ENCODE measurements around the gene FAAP20. TPM values are rescaled to one million over a fixed set of nuclear protein-coding genes. Genes with fewer than 3 reads are reported as not detected.

The FAAP20 gene
- total RNA-seq, 1 experiment from 2014 or later, result 112 TPM

DNA sequence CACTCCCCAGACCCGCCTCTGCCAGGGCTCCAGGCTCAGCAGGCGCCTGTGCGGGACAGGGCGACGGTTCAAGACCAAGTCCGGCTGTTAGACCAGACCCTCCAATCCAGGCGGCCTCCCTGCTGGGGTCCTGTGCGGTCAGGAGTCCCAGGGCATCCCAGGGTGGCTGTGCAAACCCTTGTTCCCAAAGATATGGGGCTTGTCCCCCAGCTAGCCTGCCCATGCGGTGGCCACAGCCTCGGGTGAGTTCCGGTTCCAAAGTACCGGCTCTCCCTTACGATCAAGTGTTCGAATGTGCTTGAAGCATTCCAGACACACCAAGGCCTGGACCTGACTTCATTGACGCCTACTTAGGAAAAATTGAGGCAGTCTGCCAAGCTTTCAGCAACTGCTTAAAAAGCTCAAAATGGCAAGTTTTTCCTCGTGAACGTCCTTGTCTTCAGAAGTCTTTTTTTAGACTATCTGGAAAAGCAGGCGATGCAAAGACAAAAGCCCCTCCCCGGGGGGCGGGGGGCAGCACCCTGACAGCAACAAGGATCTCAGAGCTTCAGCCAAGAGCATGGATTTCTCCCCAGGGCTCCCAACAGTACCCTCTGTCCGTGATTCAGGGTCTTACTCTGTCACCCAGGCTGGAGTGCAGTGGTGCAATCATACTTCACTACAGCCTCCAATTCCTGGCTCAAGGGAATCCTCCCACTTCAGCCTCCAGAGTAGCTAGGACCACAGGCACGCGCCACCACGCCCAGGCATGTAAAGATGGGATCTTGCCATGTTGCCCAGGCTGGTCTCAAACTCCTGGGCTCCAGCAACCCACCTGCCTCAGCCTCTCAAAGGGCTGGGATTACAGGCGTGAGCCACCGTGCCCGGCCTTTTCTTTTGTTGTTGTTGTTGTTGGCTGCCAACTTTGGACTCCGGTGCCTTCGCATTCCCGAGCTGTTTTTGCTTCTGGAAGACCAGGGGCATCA, 2.3 kb downstream of the FAAP20 start (continued):
- TF ChIP-seq, protein P1, sequence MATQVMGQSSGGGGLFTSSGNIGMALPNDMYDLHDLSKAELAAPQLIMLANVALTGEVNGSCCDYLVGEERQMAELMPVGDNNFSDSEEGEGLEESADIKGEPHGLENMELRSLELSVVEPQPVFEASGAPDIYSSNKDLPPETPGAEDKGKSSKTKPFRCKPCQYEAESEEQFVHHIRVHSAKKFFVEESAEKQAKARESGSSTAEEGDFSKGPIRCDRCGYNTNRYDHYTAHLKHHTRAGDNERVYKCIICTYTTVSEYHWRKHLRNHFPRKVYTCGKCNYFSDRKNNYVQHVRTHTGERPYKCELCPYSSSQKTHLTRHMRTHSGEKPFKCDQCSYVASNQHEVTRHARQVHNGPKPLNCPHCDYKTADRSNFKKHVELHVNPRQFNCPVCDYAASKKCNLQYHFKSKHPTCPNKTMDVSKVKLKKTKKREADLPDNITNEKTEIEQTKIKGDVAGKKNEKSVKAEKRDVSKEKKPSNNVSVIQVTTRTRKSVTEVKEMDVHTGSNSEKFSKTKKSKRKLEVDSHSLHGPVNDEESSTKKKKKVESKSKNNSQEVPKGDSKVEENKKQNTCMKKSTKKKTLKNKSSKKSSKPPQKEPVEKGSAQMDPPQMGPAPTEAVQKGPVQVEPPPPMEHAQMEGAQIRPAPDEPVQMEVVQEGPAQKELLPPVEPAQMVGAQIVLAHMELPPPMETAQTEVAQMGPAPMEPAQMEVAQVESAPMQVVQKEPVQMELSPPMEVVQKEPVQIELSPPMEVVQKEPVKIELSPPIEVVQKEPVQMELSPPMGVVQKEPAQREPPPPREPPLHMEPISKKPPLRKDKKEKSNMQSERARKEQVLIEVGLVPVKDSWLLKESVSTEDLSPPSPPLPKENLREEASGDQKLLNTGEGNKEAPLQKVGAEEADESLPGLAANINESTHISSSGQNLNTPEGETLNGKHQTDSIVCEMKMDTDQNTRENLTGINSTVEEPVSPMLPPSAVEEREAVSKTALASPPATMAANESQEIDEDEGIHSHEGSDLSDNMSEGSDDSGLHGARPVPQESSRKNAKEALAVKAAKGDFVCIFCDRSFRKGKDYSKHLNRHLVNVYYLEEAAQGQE (IDR thresholded peaks at IDR 0.05; ENCODE audit: low read depth), result no peak
- TF ChIP-seq ZNF274 (IDR thresholded peaks at IDR 0.05; ENCODE audit: low read depth, low read length), result no peak
- TF ChIP-seq POLR2A (IDR thresholded peaks at IDR 0.05; ENCODE audit: borderline replicate concordance, extremely low read depth, insufficient read depth, insufficient read length), result no peak
- no peak for TF ChIP-seq RAD21 (IDR thresholded peaks at IDR 0.05; ENCODE audit: low read depth)
- TF ChIP-seq SP1 (IDR thresholded peaks at IDR 0.05; ENCODE audit: low read depth), result no peak
- TF ChIP-seq, protein P2, sequence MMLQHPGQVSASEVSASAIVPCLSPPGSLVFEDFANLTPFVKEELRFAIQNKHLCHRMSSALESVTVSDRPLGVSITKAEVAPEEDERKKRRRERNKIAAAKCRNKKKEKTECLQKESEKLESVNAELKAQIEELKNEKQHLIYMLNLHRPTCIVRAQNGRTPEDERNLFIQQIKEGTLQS (IDR thresholded peaks at IDR 0.05), result no peak
- no peak for TF ChIP-seq TCF7L2 (IDR thresholded peaks at IDR 0.05; ENCODE audit: borderline replicate concordance, extremely low read depth, insufficient read depth, insufficient read length)
- no peak for TF ChIP-seq EGR1 (IDR thresholded peaks at IDR 0.05; ENCODE audit: low read depth)

DNA sequence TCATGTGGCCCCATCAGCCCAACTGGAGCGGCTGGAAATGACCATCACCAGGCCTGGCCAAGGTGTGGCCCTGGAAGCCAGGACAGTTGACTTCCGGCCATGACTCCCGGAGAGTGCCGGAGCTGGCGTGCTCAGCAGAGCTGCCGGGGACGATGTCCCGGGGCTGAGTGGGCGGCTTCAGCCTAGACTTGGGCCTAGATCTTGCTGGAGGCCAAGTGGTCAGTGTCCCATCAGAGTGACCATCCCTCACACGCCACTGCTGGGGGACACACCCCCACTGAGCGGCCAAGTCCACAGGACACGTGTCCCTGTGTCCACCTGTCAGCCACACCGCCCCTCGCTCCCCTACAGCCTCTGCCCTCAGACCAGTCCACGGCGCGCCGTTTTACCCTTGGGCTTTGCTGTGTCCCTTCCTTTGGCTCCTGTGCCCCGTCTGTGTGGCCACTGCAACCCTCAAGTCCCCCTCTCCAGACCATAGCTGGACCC, 4.0 kb downstream of the FAAP20 start:
- intact Hi-C loops (cut with micrococcal nuclease), result no loop called here

More for the DNA sequence above, 4.0 kb downstream of the FAAP20 start:
- Histone ChIP-seq H3K27ac (ENCODE audit: low read depth, low read length) (peak overlapping the region; percentile 71; the same call in 1 of the 2 replicates), H4K20me1 (ENCODE audit: insufficient read depth) (no peaks in the 10 kb centered on the region), H3K9ac (ENCODE audit: low read length) (0 out of 2 replicates have a peak overlapping the region, but pooled peaks have one; percentile 61), H3K9me3 (ENCODE audit: control insufficient read depth in 1 of 2, insufficient read depth in 1 of 2, low read depth in 1 of 2, low read length in 2 of 2) (no peaks in the 10 kb centered on the region), H3K27me3 (ENCODE audit: insufficient read depth, low read length) (no peaks in the 10 kb centered on the region), H3K4me1 (ENCODE audit: control insufficient read depth in 1 of 2, insufficient read depth in 2 of 2, low read length in 2 of 2) (peaks cover 15 to 43% of the 10 kb centered on the region in 2 experiments), H3K9me2 (ENCODE audit: insufficient read depth) (no peaks in the 10 kb centered on the region), H3K4me3 (replicated peaks in 1 of 2; ENCODE audit: low read depth in 1 of 2, low read length in 2 of 2) (no peak overlapping the region; a peak in 1 of 4 replicates), H3K79me2 (ENCODE audit: insufficient read depth, low read length) (peaks cover 14% of the 10 kb centered on the region), H2AFZ (ENCODE audit: low read depth, low read length, poor library complexity, severe bottlenecking) (no peak overlapping the region), H3K36me3 (ENCODE audit: control insufficient read depth in 1 of 2, insufficient read depth in 2 of 2, low read length in 2 of 2) (0 out of 4 replicates have a peak, but pooled peaks cover 0 to 1% of the 10 kb centered on the region in 2 experiments), H3K4me2 (ENCODE audit: low read length) (peak overlapping the region; percentile 92)
- CTCF ChIA-PET, result no interaction called here
- RAD21 ChIA-PET (ENCODE audit: low non-redundant PET in 1 of 2, low total read pairs in 2 of 2, uncharacterized antibody in 2 of 2, unreplicated experiment in 2 of 2), result no interaction called here
- POLR2A ChIA-PET, result interaction anchor here (1.8 kb wide), 1 partner anchor 201 kb away, joined by 4 read pairs; the partner anchor contains the start of genes MORN1 and RER1
- BruUV-seq (replicated peaks), result no TSS peak
- DNase-seq (ENCODE audit: low read depth, low spot score), result no peak
- TF ChIP-seq, protein P3, sequence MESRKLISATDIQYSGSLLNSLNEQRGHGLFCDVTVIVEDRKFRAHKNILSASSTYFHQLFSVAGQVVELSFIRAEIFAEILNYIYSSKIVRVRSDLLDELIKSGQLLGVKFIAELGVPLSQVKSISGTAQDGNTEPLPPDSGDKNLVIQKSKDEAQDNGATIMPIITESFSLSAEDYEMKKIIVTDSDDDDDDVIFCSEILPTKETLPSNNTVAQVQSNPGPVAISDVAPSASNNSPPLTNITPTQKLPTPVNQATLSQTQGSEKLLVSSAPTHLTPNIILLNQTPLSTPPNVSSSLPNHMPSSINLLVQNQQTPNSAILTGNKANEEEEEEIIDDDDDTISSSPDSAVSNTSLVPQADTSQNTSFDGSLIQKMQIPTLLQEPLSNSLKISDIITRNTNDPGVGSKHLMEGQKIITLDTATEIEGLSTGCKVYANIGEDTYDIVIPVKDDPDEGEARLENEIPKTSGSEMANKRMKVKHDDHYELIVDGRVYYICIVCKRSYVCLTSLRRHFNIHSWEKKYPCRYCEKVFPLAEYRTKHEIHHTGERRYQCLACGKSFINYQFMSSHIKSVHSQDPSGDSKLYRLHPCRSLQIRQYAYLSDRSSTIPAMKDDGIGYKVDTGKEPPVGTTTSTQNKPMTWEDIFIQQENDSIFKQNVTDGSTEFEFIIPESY (IDR thresholded peaks at IDR 0.05; ENCODE audit: extremely low read depth, insufficient replicate concordance, low read length), result no peak
- no peak for TF ChIP-seq CEBPB (IDR thresholded peaks at IDR 0.05; ENCODE audit: low read depth)
- TF ChIP-seq FOSL1 (IDR thresholded peaks at IDR 0.05; ENCODE audit: low read depth), result no peak
- TF ChIP-seq JUND (IDR thresholded peaks at IDR 0.05), result no peak
- no peak for TF ChIP-seq TCF7L2 (IDR thresholded peaks at IDR 0.05; ENCODE audit: borderline replicate concordance, extremely low read depth, insufficient read depth, insufficient read length)
- no peak for TF ChIP-seq ZNF274 (IDR thresholded peaks at IDR 0.05; ENCODE audit: low read depth, low read length)
- no peak for TF ChIP-seq CBX3 (IDR thresholded peaks at IDR 0.05; ENCODE audit: low read depth)
- no peak for TF ChIP-seq ZFX (IDR thresholded peaks at IDR 0.05)
- no peak for ATAC-seq
